GM18520 (cell line): ENCODE measurements around the gene LRRC4C.
"Not testable (repeated sequence)": the region's sequence is repeated elsewhere in the genome, so short reads cannot be mapped to it uniquely, and the experiment has no call there.

Experiments used
- ATAC-seq: cut with Tn5 transposase; IDR thresholded peaks from one replicate; pipeline ENCODE4 v1.9.1; 2021; ENCODE audit not compliant: unreplicated experiment

Gene LRRC4C

GRCh38 chr11:40522080-40522479 is 937.4 kb downstream of the LRRC4C start:
- ATAC-seq, result not testable (repeated sequence)

- ATAC-seq, result no peak
Measured at GRCh38 chr11:40517122-40517521, 942.3 kb downstream of the LRRC4C start.

GRCh38 chr11:40514124-40514523 is 945.3 kb downstream of the LRRC4C start:
- no peak for ATAC-seq

GRCh38 chr11:40513281-40513680 is 946.2 kb downstream of the LRRC4C start:
- ATAC-seq, result no peak

- no peak for ATAC-seq
Measured at GRCh38 chr11:40508303-40508702, 951.1 kb downstream of the LRRC4C start.

- ATAC-seq, result no peak
Measured at GRCh38 chr11:40506226-40506625, 953.2 kb downstream of the LRRC4C start.

- ATAC-seq, result no peak
Measured at GRCh38 chr11:40491341-40491740, 968.1 kb downstream of the LRRC4C start.

- no peak for ATAC-seq
Measured at GRCh38 chr11:40467771-40468170, 991.7 kb downstream of the LRRC4C start.

- ATAC-seq, result no peak
Measured at GRCh38 chr11:40445391-40445790, 1014.1 kb downstream of the LRRC4C start.

GRCh38 chr11:40444151-40444550 is 1015.3 kb downstream of the LRRC4C start:
- ATAC-seq, result no peak

- ATAC-seq, result no peak
Measured at GRCh38 chr11:40435344-40435743, 1024.1 kb downstream of the LRRC4C start.

- no peak for ATAC-seq
Measured at GRCh38 chr11:40434926-40435325, 1024.5 kb downstream of the LRRC4C start.

GRCh38 chr11:40432358-40432757 is 1027.1 kb downstream of the LRRC4C start:
- no peak for ATAC-seq

GRCh38 chr11:40425168-40425567 is 1034.3 kb downstream of the LRRC4C start:
- ATAC-seq, result no peak

GRCh38 chr11:40421208-40421981 is 1038.1 kb downstream of the LRRC4C start:
- no peak for ATAC-seq

GRCh38 chr11:40417627-40418026 is 1041.8 kb downstream of the LRRC4C start:
- no peak for ATAC-seq

GRCh38 chr11:40407355-40407754 is 1052.1 kb downstream of the LRRC4C start:
- ATAC-seq, result no peak

- no peak for ATAC-seq
Measured at GRCh38 chr11:40405614-40406013, 1053.8 kb downstream of the LRRC4C start.

- ATAC-seq, result no peak
Measured at GRCh38 chr11:40403321-40403720, 1056.1 kb downstream of the LRRC4C start.

- no peak for ATAC-seq
Measured at GRCh38 chr11:40401132-40401853, 1058.2 kb downstream of the LRRC4C start.

- no peak for ATAC-seq
Measured at GRCh38 chr11:40397141-40397540, 1062.3 kb downstream of the LRRC4C start.

- no peak for ATAC-seq
Measured at GRCh38 chr11:40393511-40393910, 1065.9 kb downstream of the LRRC4C start.
